ENCODE measurements around the gene SLC35B2.

- TF ChIP-seq CTCF (IDR thresholded peaks at IDR 0.05) (no peak), REST (IDR thresholded peaks at IDR 0.05; ENCODE audit: low read depth, low read length) (no peak), GABPA (IDR thresholded peaks at IDR 0.05; ENCODE audit: low read depth) (no peak), TCF12 (IDR thresholded peaks at IDR 0.05) (no peak), ELF1 (IDR thresholded peaks at IDR 0.05) (no peak), EZH2phosphoT487 (IDR thresholded peaks at IDR 0.05; ENCODE audit: borderline replicate concordance, low read depth) (no peak), POLR2AphosphoS5 (IDR thresholded peaks at IDR 0.05; ENCODE audit: low read depth, low read length) (no peak)
- TF ChIP-seq, protein P1, sequence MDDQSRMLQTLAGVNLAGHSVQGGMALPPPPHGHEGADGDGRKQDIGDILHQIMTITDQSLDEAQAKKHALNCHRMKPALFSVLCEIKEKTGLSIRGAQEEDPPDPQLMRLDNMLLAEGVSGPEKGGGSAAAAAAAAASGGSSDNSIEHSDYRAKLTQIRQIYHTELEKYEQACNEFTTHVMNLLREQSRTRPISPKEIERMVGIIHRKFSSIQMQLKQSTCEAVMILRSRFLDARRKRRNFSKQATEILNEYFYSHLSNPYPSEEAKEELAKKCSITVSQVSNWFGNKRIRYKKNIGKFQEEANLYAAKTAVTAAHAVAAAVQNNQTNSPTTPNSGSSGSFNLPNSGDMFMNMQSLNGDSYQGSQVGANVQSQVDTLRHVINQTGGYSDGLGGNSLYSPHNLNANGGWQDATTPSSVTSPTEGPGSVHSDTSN (IDR thresholded peaks at IDR 0.05): no peak
Measured at GRCh38 chr6:44235891-44236516, 21.3 kb downstream of the SLC35B2 start.
